ENCODE measurements around the gene IP6K1.

DNA sequence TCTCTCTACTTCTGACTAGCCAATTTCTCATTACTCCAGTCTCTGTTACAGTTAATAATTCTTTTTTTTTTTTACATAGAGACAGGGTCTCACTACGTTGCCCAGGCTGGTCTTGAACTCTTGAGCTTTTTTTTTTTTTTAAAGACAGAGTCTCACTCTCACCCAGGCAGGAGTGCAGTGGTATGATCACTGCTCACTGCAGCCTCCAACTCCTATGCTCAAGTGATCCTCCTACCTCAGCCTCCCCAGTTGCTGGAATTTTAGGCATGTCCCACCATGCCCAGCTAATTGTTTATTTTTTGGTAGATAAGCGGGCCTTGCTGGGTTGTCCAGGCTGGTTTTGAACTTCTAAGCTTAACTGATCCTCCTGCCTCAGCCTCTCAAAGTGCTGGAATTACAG is 13.6 kb downstream of the IP6K1 start:
- TF ChIP-seq SUZ12 (IDR thresholded peaks at IDR 0.05), result no peak
- TF ChIP-seq CTBP1 (IDR thresholded peaks at IDR 0.05; ENCODE audit: borderline replicate concordance), result no peak
- TF ChIP-seq FOXK2 (IDR thresholded peaks at IDR 0.05), result no peak
- no peak for TF ChIP-seq FOXM1 (IDR thresholded peaks at IDR 0.05; ENCODE audit: borderline replicate concordance)
- TF ChIP-seq TARDBP (IDR thresholded peaks at IDR 0.05), result no peak
